ENCODE data around the gene PTPRN2. TPM values are rescaled to one million over a fixed set of nuclear protein-coding genes. Genes with fewer than 3 reads are reported as not detected.

PTPRN2 gene
- total and polyA plus RNA-seq, 2 of the 13 experiments (the other 11 are each of a cell fraction or from before 2014, with no cell fraction given) = 2.5 to 24.2 TPM

DNA sequence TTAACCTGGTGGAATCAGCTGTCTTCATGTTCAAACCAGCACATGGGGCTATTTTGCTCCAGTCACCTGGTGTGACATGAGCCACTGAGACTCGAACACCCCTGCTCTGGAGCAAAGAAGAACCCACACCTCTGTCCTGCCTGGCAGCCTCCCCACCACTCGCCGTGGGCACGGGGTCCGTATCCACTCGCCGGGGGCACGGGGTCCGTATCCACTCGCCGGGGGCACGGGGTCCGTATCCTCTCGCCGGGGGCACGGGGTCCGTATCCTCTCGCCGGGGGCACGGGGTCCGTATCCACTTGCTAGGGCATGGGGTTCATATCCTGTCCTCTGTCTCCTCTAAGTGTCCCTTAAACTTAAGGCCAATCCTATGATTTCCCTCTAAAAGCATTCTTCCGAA, 558.7 kb downstream of the PTPRN2 start:
- Histone ChIP-seq H3K9me3 (ENCODE audit: low read length) (no peaks in the 10 kb centered on the region), H3K4me3 (replicated peaks in 1 of 3; ENCODE audit: insufficient read depth in 1 of 3, low read depth in 2 of 3, low read length in 3 of 3) (peak overlapping the region in 2 of 3 experiments; percentile 16 to 53; a peak in 1 of 6 replicates), H3K27me3 (ENCODE audit: control insufficient read depth in 1 of 2, insufficient read depth in 2 of 2, low read length in 2 of 2) (peaks cover 0 to 3% of the 10 kb centered on the region in 2 experiments; a peak in 1 of 5 replicates), H4K20me1 (ENCODE audit: insufficient read depth, low read length) (peaks cover 12% of the 10 kb centered on the region; the same call in 1 of the 2 replicates), H2AFZ (ENCODE audit: low read length) (no peak overlapping the region), H3K9ac (ENCODE audit: insufficient read depth, low read depth, low read length) (no peak overlapping the region; the same call in 1 of the 2 replicates), H3K27ac (ENCODE audit: extremely low read length, insufficient read depth, low read length) (peak overlapping the region; percentile 65), H3K36me3 (replicated peaks in 1 of 2; ENCODE audit: control insufficient read depth in 1 of 2, insufficient read depth in 2 of 2, low read length in 2 of 2) (no peaks in the 10 kb centered on the region), H3K79me2 (ENCODE audit: insufficient read depth, low read length) (no peaks in the 10 kb centered on the region), H3K4me2 (ENCODE audit: low read depth, low read length) (peak overlapping the region; percentile 62), H3K4me1 (ENCODE audit: insufficient read depth, low read length) (peaks cover 48% of the 10 kb centered on the region)
- 71% methylated on average over 7 of the region's 22 CpGs for WGBS (ENCODE audit: low lambda C conversion rate)
- no TSS peak for BruUV-seq (replicated peaks)
- 0 out of 2 replicates have a peak, but pooled peaks have one; percentile 9 for TF ChIP-seq ZNF317 (CRISPR knock-in tag; IDR thresholded peaks at IDR 0.05)
- 0 out of 2 replicates have a peak, but pooled peaks have one; percentile 26 for TF ChIP-seq GTF3A (CRISPR knock-in tag; conservative IDR thresholded peaks at IDR 0.05)
- TF ChIP-seq ZZZ3 (CRISPR knock-in tag; IDR thresholded peaks at IDR 0.05; ENCODE audit: borderline replicate concordance) = 0 out of 2 replicates have a peak, but pooled peaks have one; percentile 17
- TF ChIP-seq ZNF543 (CRISPR knock-in tag; IDR thresholded peaks at IDR 0.05) = 0 out of 2 replicates have a peak, but pooled peaks have one; percentile 17
- TF ChIP-seq, protein P1, sequence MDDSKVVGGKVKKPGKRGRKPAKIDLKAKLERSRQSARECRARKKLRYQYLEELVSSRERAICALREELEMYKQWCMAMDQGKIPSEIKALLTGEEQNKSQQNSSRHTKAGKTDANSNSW (CRISPR knock-in tag; IDR thresholded peaks at IDR 0.05; ENCODE audit: borderline replicate concordance) = no peak
- in situ Hi-C loops (cut with HindIII; ENCODE audit: extremely low pct_ligation_motif_present, low pct_unique_long_range_greater_than_20kb) (no loop called here), intact Hi-C loops (cut with micrococcal nuclease; ENCODE audit: unreplicated experiment) (no loop called here)
- DNase-seq (ENCODE audit: low spot score) (no peak), FAIRE-seq (no peak), ATAC-seq (peak; percentile 4)
- ChIA-PET POLR2A (no interaction called here), CTCF (ENCODE audit: low intra/inter-chr PET ratio, low total read pairs) (no interaction called here)

GRCh38 chr7:158028290-158028941, 559.2 kb downstream of the PTPRN2 start:
- peak; percentile 72 for DNase-seq (ENCODE audit: low spot score)
- FAIRE-seq = peak; percentile 86
- Histone ChIP-seq H3K4me3 (replicated peaks in 1 of 3; ENCODE audit: insufficient read depth in 1 of 3, low read depth in 2 of 3, low read length in 3 of 3) (peak overlapping the region; percentile 4 to 53 (median 16); a peak in 4 of 6 replicates), H3K9ac (ENCODE audit: insufficient read depth, low read depth, low read length) (peak overlapping the region; percentile 17; the same call in 1 of the 2 replicates), H3K36me3 (replicated peaks in 1 of 2; ENCODE audit: control insufficient read depth in 1 of 2, insufficient read depth in 2 of 2, low read length in 2 of 2) (no peaks in the 10 kb centered on the region), H3K4me2 (ENCODE audit: low read depth, low read length) (peak overlapping the region; percentile 62), H2AFZ (ENCODE audit: low read length) (no peak overlapping the region), H3K79me2 (ENCODE audit: insufficient read depth, low read length) (no peaks in the 10 kb centered on the region), H3K9me3 (ENCODE audit: low read length) (no peaks in the 10 kb centered on the region), H4K20me1 (ENCODE audit: insufficient read depth, low read length) (peaks cover 12% of the 10 kb centered on the region; the same call in 1 of the 2 replicates), H3K27ac (ENCODE audit: extremely low read length, insufficient read depth, low read length) (peak overlapping the region; percentile 65), H3K4me1 (ENCODE audit: insufficient read depth, low read length) (peaks cover 48% of the 10 kb centered on the region), H3K27me3 (ENCODE audit: control insufficient read depth in 1 of 2, insufficient read depth in 2 of 2, low read length in 2 of 2) (peaks cover 0 to 3% of the 10 kb centered on the region in 2 experiments; a peak in 1 of 5 replicates)
- in situ Hi-C loops (cut with HindIII; ENCODE audit: extremely low pct_ligation_motif_present, low pct_unique_long_range_greater_than_20kb) (no loop called here), intact Hi-C loops (cut with micrococcal nuclease; ENCODE audit: unreplicated experiment) (no loop called here)
- BruUV-seq (replicated peaks) = no TSS peak
- ChIA-PET CTCF (ENCODE audit: low intra/inter-chr PET ratio, low total read pairs) (no interaction called here), POLR2A (no interaction called here)
- ATAC-seq = peak; percentile 94
- 16% methylated on average over 7 of the region's 22 CpGs for WGBS (ENCODE audit: low lambda C conversion rate)
- TF ChIP-seq NFYB (CRISPR knock-in tag; IDR thresholded peaks at IDR 0.05) (peak; percentile 76), ATF6 (CRISPR knock-in tag; conservative IDR thresholded peaks at IDR 0.05) (no peak), ZNF552 (CRISPR knock-in tag; IDR thresholded peaks at IDR 0.05; ENCODE audit: borderline replicate concordance) (0 out of 2 replicates have a peak, but pooled peaks have one; percentile 53), ZNF777 (CRISPR knock-in tag; IDR thresholded peaks at IDR 0.05) (peak; percentile 42), ZNF678 (CRISPR knock-in tag; IDR thresholded peaks at IDR 0.05) (0 out of 2 replicates have a peak, but pooled peaks have one; percentile 50)
- TF ChIP-seq, protein P2, sequence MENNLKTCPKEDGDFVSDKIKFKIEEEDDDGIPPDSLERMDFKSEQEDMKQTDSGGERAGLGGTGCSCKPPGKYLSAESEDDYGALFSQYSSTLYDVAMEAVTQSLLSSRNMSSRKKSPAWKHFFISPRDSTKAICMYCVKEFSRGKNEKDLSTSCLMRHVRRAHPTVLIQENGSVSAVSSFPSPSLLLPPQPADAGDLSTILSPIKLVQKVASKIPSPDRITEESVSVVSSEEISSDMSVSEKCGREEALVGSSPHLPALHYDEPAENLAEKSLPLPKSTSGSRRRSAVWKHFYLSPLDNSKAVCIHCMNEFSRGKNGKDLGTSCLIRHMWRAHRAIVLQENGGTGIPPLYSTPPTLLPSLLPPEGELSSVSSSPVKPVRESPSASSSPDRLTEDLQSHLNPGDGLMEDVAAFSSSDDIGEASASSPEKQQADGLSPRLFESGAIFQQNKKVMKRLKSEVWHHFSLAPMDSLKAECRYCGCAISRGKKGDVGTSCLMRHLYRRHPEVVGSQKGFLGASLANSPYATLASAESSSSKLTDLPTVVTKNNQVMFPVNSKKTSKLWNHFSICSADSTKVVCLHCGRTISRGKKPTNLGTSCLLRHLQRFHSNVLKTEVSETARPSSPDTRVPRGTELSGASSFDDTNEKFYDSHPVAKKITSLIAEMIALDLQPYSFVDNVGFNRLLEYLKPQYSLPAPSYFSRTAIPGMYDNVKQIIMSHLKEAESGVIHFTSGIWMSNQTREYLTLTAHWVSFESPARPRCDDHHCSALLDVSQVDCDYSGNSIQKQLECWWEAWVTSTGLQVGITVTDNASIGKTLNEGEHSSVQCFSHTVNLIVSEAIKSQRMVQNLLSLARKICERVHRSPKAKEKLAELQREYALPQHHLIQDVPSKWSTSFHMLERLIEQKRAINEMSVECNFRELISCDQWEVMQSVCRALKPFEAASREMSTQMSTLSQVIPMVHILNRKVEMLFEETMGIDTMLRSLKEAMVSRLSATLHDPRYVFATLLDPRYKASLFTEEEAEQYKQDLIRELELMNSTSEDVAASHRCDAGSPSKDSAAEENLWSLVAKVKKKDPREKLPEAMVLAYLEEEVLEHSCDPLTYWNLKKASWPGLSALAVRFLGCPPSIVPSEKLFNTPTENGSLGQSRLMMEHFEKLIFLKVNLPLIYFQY (CRISPR knock-in tag; IDR thresholded peaks at IDR 0.05; ENCODE audit: borderline replicate concordance) = no peak
